ENCODE results near the gene TNFSF13. TPM values are rescaled to one million over a fixed set of nuclear protein-coding genes. Genes with fewer than 3 reads are reported as not detected.

Gene TNFSF13
- total RNA-seq, 1 experiment from 2014 or later: 19.7 TPM

DNA sequence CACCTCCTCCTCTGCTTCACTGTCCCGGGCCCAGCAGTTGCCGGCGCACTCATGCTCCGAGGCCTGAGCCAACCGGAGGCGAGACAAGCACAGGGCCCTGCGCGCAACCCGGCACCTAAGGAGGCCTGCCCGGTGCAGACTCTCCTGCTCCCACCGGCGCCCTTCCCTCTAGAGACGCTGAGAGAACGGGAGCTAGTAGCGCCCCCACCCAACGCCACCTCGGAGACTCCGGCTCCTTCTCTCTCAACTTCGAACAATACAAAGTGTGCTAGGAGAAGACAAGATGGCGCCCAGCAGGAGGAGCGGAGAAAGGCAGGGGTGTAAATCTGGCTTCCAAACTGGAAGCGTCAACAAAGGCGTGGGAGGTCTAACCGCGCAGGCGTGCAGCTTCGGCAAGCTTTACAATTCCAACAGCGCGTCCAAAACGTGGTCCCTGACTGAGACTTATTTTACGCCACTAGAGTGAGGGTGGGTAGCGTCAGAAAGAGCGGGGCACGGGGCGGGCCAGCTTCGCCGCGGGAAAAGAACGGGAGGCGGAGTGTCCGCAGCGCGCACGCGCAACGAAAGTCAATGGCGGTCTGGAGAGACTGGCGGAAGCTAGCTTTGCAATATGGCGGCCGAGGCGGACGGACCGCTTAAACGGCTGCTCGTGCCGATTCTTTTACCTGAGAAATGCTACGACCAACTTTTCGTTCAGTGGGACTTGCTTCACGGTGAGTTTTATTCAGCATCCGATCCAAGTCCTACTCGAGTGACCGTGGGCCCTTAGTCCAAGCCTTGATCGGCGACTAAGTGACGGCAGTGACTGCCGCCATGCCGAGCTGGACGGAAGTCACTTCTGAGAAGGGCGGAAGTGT, 24.9 kb downstream of the TNFSF13 start, which contains the start of gene MPDU1:
TSS of gene MPDU1 (plus strand) at position 600 of the 857 bp plus-strand sequence. CDS start at position 611, 11 bp downstream.
- peak; percentile 90 for DNase-seq
- H3K36me3 Mint-ChIP-seq (ENCODE audit: insufficient read depth, unreplicated experiment): peaks cover 77% of the 10 kb centered on the region
- CTCF ChIA-PET: interaction anchor here (2.2 kb wide), 1 partner anchor 104 kb away, joined by 12 read pairs; the partner anchor contains the start of genes TP53 and WRAP53
- TSS peak; percentile 84 for BruUV-seq (replicated peaks)
- H3K27me3 Mint-ChIP-seq (ENCODE audit: unreplicated experiment): no peaks in the 10 kb centered on the region
- peak within 1 kb of the TSS; percentile 99 for H3K27ac Mint-ChIP-seq (ENCODE audit: unreplicated experiment)
- intact Hi-C loops (cut with micrococcal nuclease; ENCODE audit: unreplicated experiment): no loop called here
- H3K4me1 Mint-ChIP-seq (ENCODE audit: low read depth, unreplicated experiment): peaks cover 28% of the 10 kb centered on the region
- no peaks in the 10 kb centered on the region for H3K9me3 Mint-ChIP-seq (ENCODE audit: low read depth, unreplicated experiment)
- no peak for TF ChIP-seq CTCF (IDR thresholded peaks at IDR 0.05; ENCODE audit: unreplicated experiment)
- peak within 1 kb of the TSS; percentile 84 for H3K4me3 Mint-ChIP-seq (ENCODE audit: low read depth, unreplicated experiment)

DNA sequence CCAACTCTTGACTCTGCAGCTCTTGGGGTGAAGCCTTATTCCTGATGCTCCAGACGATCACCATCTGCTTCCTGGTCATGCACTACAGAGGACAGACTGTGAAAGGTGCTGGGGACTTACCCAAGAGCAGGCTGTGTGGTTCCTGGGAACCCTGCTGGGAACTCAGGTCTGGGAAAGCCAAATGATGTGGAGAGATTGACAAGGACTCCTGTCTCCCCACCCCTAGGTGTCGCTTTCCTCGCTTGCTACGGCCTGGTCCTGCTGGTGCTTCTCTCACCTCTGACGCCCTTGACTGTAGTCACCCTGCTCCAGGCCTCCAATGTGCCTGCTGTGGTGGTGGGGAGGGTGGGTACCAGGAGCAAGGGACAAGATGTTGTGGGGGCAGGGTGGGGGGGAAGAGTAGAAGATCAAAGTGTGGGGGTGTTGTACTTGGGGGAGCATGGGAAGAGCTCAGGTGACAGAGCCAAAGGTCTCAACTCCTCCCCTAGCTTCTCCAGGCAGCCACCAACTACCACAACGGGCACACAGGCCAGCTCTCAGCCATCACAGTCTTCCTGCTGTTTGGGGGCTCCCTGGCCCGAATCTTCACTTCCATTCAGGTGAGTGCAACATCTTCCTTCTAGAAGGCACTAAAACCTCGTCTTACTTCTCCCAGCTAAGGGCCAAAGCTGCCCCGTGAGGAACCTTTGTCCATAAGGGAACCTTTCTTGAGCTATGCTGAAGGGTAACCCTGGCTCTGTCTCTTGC, 28.3 kb downstream of the TNFSF13 start:
- H3K27me3 Mint-ChIP-seq (ENCODE audit: unreplicated experiment): no peaks in the 10 kb centered on the region
- BruUV-seq (replicated peaks): no TSS peak
- no peak overlapping the region for H3K27ac Mint-ChIP-seq (ENCODE audit: unreplicated experiment)
- H3K4me3 Mint-ChIP-seq (ENCODE audit: low read depth, unreplicated experiment): no peak overlapping the region
- H3K9me3 Mint-ChIP-seq (ENCODE audit: low read depth, unreplicated experiment): no peaks in the 10 kb centered on the region
- CTCF ChIA-PET: interaction anchor here (0.6 kb wide), 2 partner anchors 101 to 130 kb away, joined by 3 read pairs; partner anchors contain the start of genes DNAH2 and WRAP53
- DNase-seq: peak; percentile 61
- no peaks in the 10 kb centered on the region for H3K4me1 Mint-ChIP-seq (ENCODE audit: low read depth, unreplicated experiment)
- H3K36me3 Mint-ChIP-seq (ENCODE audit: insufficient read depth, unreplicated experiment): peaks cover 61% of the 10 kb centered on the region
- intact Hi-C loops (cut with micrococcal nuclease; ENCODE audit: unreplicated experiment): no loop called here
- TF ChIP-seq CTCF (IDR thresholded peaks at IDR 0.05; ENCODE audit: unreplicated experiment): peak; percentile 22

DNA sequence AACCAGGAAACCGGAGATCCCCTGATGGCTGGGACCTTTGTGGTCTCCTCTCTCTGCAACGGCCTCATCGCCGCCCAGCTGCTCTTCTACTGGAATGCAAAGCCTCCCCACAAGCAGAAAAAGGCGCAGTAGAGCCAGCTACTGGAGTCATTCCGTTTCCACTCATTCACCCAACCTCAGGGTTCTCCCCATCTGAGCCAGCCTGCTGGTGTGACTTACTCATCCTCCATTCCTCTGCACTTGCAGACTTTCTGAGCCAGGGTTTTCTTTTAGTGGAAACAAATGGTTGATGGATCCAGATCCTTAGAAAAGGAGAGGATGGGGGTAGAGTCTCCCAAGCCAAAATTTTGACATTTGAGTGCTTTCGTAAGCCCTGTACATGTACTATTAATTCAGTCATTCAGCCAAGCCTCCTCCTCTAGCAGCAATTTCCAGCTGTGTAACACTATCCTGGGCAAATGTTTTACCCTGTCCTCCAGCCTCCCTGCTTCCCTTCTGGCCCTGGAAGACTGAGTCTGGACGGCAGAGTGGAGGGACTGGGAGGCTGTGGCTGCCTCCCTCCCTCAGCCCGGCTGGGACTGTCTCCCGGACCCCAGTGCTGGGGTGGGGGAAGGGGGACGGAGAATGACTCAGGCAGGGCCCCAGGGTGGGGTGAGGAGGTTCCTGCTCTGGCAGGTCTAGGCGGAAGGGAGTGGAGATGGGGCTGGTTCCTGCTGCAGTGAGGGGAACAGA, 29.0 kb downstream of the TNFSF13 start:
- H3K27me3 Mint-ChIP-seq (ENCODE audit: unreplicated experiment): no peaks in the 10 kb centered on the region
- H3K9me3 Mint-ChIP-seq (ENCODE audit: low read depth, unreplicated experiment): no peaks in the 10 kb centered on the region
- H3K27ac Mint-ChIP-seq (ENCODE audit: unreplicated experiment): no peak overlapping the region
- DNase-seq: no peak
- intact Hi-C loops (cut with micrococcal nuclease; ENCODE audit: unreplicated experiment): no loop called here
- no TSS peak for BruUV-seq (replicated peaks)
- H3K4me3 Mint-ChIP-seq (ENCODE audit: low read depth, unreplicated experiment): no peak overlapping the region
- H3K4me1 Mint-ChIP-seq (ENCODE audit: low read depth, unreplicated experiment): no peaks in the 10 kb centered on the region
- no peak for TF ChIP-seq CTCF (IDR thresholded peaks at IDR 0.05; ENCODE audit: unreplicated experiment)
- peaks cover 54% of the 10 kb centered on the region for H3K36me3 Mint-ChIP-seq (ENCODE audit: insufficient read depth, unreplicated experiment)
- CTCF ChIA-PET: interaction anchor here (0.6 kb wide), 2 partner anchors 100 to 130 kb away, joined by 3 read pairs; partner anchors contain the start of genes DNAH2 and WRAP53

DNA sequence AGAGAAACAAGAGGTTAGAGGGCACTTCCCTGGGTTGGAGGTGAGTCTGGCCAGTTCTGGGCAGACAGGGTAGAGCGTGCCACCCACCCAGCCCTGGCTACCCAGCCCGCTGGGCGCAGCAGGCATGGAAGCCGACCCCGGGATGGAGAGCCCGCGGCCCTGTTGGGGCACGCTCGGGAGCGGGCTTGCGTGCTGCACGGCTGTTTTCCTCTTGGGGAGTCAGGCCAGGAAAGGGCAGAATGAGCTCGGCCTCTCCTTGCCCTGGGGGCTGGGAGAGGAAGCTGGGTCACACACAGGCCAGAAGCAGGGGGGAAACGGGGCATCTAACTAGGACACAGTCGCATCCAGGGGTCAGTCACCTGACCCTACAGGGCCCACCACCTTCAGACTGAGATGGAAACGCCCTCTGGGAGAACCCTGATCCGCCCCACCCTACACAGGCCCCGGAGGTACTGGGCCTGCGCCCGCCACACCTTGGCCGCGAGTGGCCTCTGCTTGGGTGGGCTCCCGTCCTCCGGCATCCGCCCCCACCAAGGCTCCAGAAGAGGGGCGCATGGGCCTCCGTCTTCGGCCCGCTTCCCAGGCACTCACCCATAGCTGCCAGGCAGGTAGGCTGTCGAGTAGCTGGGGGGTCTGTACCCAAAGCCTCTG, 30.1 kb downstream of the TNFSF13 start:
- no peak for DNase-seq
- no TSS peak for BruUV-seq (replicated peaks)
- H3K4me3 Mint-ChIP-seq (ENCODE audit: low read depth, unreplicated experiment): no peak overlapping the region
- no peak for TF ChIP-seq CTCF (IDR thresholded peaks at IDR 0.05; ENCODE audit: unreplicated experiment)
- H3K4me1 Mint-ChIP-seq (ENCODE audit: low read depth, unreplicated experiment): no peaks in the 10 kb centered on the region
- peaks cover 51% of the 10 kb centered on the region for H3K36me3 Mint-ChIP-seq (ENCODE audit: insufficient read depth, unreplicated experiment)
- H3K9me3 Mint-ChIP-seq (ENCODE audit: low read depth, unreplicated experiment): no peaks in the 10 kb centered on the region
- intact Hi-C loops (cut with micrococcal nuclease; ENCODE audit: unreplicated experiment): no loop called here
- H3K27me3 Mint-ChIP-seq (ENCODE audit: unreplicated experiment): no peaks in the 10 kb centered on the region
- H3K27ac Mint-ChIP-seq (ENCODE audit: unreplicated experiment): no peak overlapping the region
- CTCF ChIA-PET: no interaction called here
